Measurements from ENCODE around the gene SRPK3.
"Not testable (repeated sequence)": the region's sequence is repeated elsewhere in the genome, so short reads cannot be mapped to it uniquely, and the experiment has no call there.

SRPK3 gene

GRCh38 chrX:153780678-153781427 is at the start of gene SRPK3:
SRPK3 (plus strand) TSS chrX:153781041; CDS start chrX:153781087, 46 bp downstream.
- no peak for DNase-seq

DNA sequence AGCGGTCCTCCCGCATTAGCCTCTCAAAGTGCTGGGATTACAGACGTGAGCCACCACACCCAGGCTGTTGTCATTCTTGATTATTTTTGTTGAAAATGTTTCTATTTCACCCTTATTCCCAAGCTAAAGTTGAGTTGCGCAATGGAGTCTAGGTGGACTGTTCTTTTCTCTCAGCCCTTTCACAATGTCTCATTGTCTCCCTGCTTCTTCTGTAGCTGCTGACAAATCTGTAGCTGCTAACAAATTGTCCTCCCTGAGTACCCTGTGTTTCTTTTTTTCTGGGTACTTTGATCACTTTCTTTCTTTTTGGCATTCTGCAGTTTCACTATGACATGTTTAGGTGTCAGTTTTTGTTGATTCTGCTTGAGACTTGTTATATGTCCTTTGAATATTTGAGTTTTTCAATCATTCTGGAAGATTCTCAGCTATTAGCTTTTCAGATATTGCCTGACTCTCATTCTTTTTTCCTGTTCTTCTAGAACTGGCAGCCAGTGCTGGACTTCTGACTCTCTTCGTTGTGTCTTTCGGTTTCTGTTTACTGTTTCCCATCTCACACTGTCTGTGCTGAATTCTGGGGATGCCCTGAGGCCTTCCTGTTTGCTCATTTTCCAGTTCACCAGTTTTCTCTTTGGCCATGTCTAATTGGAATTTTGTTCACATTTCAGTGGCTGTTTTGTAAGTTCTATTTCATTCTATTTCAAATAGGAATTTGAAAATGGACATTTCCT is 49.6 kb upstream of the SRPK3 start:
- DNase-seq, result no peak

- no peak for DNase-seq
Measured at GRCh38 chrX:153731845-153732215, 49.0 kb upstream of the SRPK3 start.

DNA sequence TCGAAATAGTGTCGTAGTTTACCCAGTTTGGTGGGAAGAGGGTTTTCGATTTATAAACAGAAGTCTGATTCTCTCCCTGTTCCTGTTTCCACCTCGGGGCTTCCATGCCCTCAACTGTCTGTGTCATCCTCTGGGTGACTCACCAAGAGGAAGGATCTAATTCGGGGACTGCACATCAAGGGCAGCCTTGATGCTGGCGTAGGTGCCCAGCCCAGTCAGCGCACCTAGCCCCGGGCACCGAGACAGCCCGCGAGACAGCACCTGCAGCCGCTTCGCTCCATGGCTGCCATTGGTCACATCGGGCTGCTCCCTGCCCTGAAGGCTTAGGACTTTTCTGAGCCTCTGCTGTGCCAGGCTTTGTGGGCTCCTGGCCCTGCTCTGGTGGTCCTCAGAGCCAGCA is 48.4 kb upstream of the SRPK3 start:
- DNase-seq, result no peak

- no peak for DNase-seq
Measured at GRCh38 chrX:153733651-153734240, 47.1 kb upstream of the SRPK3 start.

GRCh38 chrX:153734871-153735270 is 46.0 kb upstream of the SRPK3 start:
- DNase-seq, result no peak

GRCh38 chrX:153735274-153735673 is 45.6 kb upstream of the SRPK3 start:
- DNase-seq, result no peak

- no peak for DNase-seq
Measured at GRCh38 chrX:153736071-153736820, 44.6 kb upstream of the SRPK3 start.

- no peak for DNase-seq
Measured at GRCh38 chrX:153736871-153737441, 43.9 kb upstream of the SRPK3 start.

DNA sequence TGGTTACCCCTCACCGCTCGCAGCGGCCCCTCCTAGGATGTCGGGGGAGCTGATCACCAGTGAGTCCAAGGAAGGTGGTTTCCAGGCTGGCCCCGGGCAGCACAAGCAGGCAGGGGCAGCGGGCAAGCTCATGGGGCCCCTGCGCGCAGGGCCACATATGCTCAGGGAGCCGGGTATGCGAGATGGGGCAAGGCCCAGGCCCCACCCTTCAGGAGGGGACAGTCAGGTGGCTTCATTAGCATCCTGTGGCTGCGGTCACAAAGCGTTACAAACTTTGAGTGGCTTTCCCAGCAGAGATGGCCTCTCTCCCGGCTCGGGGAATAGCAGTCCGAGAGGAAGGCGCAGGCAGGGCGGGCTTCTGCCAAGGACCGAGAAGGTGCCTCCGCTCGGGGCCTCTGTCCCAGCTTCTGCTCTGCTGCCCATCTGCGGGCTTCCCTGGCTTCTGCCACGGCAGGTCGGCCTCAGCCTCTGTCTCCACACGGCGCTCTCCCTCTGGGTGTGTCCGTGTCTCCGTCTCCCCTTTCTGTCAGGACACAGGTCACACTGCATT is 42.7 kb upstream of the SRPK3 start:
- no peak for DNase-seq

GRCh38 chrX:153739754-153740486 is 40.9 kb upstream of the SRPK3 start:
- no peak for DNase-seq

DNA sequence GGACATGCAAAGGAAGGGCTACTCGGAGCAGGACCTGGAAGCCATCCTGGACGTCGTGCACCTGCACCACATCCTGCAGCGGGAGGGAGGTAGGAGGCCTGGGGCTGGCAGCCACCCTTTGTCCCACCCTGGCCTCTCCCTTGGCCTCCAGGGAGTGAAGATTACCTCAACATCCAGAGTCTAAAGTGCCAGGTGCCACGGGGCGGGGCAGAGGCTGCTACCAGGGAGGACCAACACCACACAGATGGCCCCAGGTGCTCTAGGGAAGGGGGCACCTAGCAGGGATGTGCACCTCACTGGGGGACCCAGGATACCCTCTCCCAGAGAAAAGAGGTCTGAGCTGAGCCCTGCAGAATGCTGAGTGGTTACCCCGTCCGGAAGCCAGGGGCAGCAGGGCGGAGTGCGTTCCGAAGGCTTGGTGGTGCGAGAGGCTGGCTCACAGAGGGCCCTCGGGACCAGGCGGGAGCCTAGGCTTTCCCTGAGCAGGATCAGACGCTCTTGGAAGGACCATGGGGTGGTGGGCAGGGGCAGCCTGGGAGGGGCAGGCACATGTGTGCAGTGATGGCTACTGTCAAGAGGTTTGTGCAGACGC is 40.1 kb upstream of the SRPK3 start:
- DNase-seq, result no peak

- DNase-seq, result no peak
Measured at GRCh38 chrX:153741446-153741845, 39.4 kb upstream of the SRPK3 start.

DNA sequence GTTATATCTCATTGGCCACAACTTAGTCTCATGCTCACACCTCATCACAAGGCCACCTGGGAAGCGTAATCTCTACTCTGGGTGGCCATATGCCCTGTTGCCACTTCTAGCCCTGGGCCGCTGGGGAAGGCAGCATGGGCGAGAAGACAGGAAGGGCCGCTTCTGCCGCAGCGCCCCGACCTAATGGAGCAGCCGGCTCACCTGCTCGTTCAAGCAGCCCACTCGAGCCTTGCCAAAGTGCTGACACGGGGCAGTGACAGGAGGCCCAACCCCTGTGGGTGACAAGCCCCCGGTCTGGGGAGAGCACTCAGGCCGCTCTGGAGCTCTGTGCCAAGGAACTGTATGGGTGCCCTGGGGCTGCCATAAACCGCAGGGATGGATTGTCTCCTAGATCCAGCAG is 38.7 kb upstream of the SRPK3 start:
- not testable (repeated sequence) for DNase-seq

- not testable (repeated sequence) for DNase-seq
Measured at GRCh38 chrX:153742796-153743467, 37.9 kb upstream of the SRPK3 start.

DNA sequence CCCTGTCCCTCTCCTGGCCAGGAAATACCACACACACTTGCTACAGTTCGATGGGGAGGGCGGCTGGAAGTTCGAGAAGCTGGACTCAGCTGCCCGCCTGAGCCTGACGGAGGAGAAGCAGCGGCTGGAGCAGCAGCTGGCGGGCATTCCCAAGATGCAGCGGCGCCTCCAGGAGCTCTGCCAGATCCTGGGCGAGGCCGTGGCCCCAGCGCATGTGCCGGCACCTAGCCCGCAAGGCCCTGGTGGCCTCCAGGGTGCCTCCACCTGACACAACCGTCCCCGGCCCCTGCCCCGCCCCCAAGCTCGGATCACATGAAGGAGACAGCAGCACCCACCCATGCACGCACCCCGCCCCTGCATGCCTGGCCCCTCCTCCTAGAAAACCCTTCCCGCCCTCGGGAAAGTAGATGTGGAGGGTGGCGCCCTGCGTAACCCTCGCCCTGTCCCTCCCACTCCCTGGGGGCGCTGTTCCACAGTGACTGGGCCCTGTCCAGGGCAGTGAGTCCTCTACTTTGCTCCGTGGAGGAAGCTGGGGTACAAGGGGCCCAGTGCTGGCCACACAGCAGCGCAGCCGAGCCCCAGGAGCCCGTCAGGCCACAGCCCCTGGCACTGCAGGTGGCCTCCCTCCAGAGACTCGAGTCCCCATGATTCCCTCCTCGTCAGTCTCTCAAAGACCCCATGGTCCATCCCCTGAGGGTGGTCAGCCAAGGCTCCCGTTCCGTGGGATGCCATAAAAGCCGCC is 37.2 kb upstream of the SRPK3 start:
- DNase-seq, result not testable (repeated sequence)

GRCh38 chrX:153744210-153745066 is 36.4 kb upstream of the SRPK3 start:
- no peak for DNase-seq

GRCh38 chrX:153745067-153745433 is 35.8 kb upstream of the SRPK3 start:
- DNase-seq, result not testable (repeated sequence)

DNA sequence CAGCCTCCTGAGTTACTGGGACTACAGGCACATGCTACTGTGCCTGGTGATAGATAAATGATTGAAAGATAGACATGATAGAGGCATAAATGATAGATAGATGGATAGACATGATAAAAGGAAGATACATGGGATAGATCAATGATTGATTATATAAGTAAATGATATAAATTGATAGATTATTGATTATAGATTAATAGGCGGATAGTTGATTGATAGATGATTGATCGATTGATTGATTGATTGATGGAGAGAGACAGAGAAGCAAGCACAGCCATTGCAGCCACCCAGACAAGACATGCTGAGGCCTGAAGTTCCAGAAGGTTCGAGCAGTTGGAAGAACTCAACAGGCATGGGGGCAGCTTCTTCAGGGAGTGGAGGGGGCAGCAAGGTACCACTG is 34.5 kb upstream of the SRPK3 start:
- DNase-seq, result no peak
